RPMI8226 (cell line): ENCODE results near the gene PTGDR.

Source experiments
- DNase-seq: peaks from one replicate; pipeline ENCODE4 v3.0.0-alpha.2; 2015

The PTGDR gene

DNA sequence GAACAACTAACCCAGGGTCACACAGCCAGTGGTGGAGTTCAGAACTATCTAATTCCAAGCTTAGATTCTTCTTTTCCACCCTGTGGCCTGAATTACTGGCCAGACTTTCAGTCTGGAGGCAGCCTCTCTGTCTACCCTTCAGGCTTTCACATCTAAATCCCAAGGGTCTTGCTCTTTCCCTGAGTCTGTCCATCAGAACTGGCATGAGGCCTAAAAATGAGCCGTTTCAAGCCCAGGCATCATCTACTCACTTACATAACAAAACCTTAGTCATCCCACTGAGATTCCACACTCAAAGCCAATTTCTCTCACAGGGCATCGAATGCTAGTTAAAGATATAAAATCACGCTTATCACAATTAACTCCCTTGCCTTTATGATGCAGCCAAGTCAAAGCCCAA is 1.3 kb upstream of the PTGDR start:
- DNase-seq, result no peak

DNA sequence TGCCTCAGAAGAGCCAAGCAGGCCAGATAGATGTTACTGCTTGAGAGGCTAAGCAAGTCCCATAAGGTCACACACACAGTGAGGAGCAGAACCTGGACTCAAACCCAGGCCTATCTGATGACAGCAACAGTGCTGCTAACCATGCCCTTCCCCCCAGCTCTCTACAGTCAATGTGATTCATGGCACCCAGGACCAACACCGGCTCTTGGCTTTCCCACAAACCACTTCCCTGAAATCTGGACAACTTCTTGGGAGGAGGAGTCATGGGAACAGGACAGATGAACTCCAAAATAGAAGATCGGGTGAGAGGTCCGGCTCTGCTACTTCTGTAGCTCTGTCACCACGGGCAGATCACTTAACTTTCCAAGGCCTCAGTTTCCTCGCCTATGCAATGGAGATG is 716 bp upstream of the PTGDR start:
- no peak for DNase-seq

DNA sequence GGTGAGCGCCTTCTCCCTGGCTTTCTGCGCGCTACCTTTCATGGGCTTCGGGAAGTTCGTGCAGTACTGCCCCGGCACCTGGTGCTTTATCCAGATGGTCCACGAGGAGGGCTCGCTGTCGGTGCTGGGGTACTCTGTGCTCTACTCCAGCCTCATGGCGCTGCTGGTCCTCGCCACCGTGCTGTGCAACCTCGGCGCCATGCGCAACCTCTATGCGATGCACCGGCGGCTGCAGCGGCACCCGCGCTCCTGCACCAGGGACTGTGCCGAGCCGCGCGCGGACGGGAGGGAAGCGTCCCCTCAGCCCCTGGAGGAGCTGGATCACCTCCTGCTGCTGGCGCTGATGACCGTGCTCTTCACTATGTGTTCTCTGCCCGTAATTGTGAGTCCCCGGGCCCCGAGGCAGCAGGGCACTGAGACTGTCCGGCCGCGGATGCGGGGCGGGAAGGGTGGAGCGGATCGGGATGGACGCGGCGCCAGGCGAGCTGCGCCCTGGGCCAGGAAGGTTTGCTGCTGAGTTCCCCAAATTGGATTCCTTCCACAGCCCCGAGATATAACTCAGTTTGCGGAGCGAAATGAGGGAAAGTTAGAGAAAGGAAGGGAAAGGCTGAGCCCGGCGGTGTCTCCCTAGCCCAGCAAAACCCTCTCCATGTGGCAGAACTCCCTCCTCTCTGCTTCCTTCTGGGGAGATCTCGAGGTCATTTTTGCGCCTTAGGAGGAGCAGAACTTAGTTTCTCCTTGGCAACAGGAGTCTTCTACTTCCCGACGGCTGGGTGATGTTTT is 972 bp downstream of the PTGDR start:
- no peak for DNase-seq

DNA sequence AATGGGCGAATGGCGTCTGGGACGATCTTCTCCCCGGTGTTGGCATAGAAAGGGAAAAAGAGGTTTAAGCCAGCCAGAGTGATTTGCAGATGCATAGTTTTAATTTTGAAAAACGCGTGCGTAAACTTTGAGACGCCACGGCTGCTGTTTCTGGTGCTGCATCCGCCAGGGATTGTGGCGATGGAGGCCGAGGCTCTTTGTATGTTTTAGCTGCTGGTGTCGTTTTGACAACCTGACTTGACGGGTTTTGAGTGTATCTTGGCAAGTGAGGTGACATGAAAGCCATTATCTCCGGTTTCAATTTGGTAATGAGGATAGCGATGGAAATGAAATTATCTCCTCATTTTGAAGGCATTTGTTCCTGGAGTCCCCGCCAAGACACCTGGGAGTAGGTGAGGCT is 1.6 kb downstream of the PTGDR start:
- DNase-seq, result no peak

DNA sequence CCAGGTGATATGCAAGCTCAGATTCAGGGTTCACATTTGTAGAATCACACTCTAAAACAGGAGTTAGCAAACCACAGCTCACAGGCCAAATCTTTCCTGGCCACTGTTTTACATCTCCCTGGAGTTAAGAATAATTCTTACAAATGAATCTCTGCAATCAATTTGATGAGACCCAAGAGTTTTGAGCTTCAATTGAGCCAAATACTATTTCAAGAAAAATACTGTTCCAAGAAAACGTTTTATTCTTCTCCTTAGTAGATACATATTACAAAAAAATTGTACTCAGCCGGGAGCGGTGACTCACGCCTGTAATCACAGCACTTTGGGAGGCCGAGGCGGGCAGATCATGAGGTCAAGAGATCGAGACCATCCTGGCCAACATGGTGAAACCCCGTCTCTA is 2.5 kb downstream of the PTGDR start:
- no peak for DNase-seq

DNA sequence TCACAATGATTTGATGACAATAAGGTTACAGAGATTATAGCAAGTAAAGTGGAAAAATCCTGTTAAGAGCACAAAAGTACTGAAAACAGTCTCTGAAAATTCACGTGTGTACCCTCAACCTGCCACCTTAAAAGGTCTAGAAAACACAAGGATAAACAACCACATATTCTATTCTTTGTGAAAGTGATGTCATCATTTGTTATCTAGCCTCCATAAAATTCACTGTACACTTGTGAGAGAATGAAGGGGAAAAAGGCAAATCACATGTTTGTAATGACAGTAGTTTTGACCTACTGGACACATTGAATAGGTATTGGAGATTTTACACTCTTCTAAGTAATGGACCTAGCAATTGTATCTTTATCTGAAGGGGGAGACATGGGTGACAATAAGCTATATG is 4.0 kb downstream of the PTGDR start:
- DNase-seq, result no peak

DNA sequence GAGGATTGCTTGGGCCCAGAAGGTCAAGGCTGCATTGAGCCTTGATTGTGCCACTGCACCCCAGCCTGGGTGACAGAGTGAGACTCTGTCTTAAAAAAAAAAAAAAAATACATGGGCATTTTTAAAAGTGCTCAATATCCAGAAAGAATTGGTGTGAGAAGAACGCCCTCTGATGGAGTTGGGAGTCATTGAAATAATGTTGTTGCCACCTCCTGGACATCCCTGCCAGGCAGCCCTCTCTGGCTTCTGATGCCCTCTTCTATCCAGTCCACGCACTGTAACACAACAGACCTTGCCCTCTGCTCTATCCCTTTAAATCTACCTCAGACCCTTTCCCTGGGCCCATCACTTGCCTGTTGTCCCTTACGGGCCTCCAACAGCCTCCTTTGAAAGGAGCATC is 4.9 kb downstream of the PTGDR start:
- DNase-seq, result peak; percentile 3

DNA sequence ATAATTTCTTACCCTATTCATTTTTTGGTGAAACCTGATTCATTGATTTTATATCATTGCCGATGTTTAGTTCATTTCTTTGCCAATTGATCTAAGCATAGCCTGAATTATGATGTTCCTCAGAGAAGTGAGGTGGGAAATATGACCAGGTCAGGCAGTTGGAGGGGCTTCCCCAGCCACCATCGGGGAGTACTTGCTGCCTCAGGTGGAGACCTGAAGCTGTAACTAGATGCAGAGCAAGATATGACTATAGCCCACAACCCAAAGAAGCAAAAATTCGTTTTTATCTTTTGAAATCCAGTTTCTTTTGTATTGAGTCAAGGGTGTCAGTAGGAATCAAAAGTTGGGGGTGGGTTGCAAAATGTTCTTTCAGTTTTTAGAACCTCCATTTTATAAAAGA is 7.9 kb downstream of the PTGDR start:
- DNase-seq, result no peak

DNA sequence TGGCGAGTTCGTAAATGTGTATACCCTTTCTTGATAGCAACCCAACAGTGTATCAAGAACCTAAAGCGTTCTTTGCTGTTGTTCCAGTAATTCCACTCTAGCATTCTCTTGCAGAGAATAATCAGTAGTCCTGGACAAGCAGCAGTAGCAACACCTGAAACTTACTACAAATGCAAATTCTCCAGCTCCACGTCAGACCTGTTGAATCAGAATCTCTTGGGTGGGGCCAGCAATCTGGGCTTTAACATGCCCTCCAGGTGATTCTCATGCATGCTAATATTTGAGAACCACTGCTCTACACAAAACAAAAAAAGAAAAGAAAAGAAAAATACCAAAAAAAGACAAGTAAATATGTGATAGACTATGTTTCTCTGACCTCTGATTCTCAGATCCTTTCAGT is 10.1 kb downstream of the PTGDR start:
- no peak for DNase-seq

DNA sequence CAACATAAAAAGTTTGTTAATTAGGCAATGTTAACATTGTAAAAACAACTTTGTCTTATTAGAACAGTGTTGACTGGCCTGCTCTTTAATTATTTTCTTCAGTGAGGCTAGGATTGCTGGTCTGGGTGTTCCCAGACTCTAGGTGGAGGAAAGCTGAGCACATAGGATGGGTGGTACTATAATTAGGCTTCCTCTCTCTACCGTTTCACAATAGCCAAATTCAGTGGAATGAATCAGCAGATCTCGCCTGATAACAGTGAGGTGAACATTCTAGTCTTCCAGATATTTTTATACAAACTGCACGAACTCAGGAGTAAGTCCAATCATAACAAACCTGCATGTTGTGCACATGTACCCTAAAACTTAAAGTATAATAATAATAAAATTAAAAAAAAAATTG is 11.9 kb downstream of the PTGDR start:
- no peak for DNase-seq

DNA sequence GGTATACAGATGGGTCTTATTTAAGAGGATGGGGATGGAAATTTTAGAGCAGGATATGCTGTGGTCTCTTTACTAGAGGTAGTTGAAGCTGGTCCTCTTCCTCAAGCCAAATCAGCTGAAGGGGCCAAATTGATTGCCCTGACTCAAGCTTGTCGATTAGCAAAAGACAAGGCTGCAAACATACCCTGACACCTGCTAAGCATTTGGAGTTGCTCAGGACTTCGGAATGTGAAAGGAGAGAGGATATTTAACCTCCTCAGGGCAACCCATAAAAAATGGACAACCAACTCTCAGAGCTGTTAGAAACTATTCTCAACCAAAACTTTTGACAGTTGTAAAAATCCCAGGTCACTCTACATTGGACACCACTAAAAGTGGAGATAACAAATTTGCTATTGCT is 15.6 kb downstream of the PTGDR start:
- DNase-seq, result no peak

DNA sequence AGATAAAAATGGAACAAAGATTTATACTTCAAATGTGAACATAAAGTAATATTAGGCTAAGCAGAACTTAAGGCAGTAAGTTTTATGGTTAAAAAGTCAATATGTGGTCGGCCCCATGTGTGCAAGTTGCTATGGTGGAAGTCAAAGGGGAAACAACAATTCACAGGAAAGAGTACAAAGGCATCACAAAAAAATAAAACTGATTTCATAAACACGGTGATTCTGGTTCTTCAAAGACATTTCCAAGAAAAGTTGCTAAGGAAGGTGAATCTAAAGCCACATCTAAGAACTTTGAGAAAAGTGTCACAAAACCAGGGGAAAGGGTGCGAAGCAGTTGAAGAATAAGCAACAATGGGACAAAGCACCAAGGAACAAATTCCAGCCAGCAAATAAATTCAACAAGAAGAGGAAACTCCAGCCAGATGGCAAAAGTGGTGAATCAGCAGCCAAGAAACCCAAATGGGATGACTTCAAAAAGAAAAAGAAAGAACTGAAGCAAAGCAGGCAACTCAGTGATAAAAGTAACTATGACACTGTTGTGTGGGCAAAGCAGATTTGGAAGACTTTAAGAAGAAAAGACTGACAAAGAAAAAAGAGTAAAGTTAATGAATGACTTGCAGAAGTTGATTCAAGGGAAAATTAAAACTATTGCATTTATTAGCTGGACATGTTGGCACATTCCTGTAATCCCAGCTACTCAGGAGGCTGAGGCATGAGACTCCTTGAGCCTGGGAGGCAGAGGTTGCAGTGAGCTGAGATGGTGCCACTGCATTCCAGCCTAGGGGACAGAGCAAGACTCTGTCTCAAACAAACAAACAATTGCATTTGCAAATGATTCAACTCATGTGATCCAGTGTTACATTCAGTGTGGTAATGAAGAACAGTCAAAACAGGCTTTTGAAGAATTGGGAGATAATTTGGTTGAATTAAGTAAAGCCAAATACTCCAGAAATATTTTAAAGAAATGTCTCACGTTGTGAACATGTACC is 19.5 kb downstream of the PTGDR start:
- no peak for DNase-seq

DNA sequence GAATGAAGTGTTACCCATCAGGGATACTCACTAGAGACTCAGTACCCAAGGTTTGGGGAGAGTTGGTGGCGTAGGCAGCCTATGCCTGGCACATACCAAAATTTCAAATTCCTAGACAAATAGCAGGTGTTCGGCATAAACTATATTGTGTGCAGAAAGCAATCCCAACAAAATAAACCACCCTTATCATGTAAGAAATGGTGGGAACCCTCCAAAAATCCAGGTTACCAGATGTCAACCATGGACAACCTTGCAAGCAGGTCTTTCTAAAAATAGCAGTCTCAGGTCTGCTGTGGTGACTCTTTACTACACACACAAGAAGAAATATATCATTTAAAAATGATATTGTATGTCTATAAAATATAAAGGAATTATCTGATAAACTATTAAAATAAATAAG is 28.9 kb downstream of the PTGDR start:
- DNase-seq, result no peak

DNA sequence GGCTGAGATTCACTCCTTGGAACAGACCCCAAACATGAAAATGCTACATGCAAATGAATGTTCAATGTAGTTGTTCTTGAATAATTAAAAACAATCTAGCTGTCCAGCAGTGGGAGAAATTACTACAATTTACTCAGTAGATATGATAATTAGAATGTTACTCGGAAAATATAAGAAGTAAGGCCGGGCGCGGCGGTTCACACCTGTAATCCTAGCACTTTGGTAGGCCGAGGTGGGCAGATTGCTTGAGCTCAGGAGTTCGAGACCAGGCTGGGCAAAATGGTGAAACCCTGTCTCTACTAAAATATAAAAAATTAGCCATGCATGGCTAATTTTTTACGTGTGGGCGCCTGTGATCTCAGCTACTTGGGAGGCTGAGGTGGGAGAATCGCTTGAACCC is 31.3 kb downstream of the PTGDR start:
- DNase-seq, result no peak

DNA sequence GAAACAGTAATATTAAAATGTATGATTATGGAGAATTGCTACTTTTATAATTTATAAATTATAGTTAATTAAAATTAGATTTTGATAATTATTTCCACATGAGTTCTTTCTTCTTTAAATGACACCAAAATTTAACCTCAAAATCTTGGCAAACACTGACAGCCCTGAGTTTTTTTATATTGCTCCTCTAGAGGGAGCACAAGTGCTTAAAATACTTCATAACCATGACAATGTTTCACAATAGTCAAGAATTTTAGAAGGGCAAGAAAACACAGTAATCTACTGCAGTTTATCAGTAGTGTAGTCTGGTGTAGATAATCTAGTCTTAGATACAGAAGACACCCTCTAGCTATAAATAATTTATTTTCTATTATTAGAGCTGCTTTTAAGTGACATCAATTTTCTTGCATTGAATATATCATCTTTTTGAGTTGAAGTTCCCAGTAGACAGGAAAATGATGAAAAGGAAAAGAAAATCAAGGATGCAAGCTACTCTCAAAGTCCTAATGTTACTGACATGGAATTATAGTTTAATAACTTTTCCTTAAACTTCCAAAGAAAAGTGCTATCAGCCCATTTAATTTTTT is 32.3 kb downstream of the PTGDR start:
- peak; percentile 27 for DNase-seq

DNA sequence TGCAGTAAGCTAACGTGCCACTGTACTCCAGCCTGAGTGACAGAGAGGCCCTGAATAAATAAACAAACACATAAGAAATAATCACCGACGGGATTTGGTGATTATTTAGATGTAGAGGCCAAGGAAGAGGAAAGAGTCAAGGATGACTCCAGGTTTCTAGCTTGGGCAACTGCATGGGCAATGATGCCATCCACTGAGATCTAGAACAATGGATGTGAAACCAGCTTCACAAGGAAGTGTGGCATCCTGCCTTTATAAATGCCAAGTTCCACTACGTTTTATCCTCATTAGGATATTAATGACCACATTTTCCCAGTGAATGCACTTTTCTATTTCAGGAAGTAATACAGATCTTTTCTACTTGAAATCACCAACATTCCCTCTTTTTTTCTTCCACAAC is 35.7 kb downstream of the PTGDR start:
- DNase-seq, result no peak

DNA sequence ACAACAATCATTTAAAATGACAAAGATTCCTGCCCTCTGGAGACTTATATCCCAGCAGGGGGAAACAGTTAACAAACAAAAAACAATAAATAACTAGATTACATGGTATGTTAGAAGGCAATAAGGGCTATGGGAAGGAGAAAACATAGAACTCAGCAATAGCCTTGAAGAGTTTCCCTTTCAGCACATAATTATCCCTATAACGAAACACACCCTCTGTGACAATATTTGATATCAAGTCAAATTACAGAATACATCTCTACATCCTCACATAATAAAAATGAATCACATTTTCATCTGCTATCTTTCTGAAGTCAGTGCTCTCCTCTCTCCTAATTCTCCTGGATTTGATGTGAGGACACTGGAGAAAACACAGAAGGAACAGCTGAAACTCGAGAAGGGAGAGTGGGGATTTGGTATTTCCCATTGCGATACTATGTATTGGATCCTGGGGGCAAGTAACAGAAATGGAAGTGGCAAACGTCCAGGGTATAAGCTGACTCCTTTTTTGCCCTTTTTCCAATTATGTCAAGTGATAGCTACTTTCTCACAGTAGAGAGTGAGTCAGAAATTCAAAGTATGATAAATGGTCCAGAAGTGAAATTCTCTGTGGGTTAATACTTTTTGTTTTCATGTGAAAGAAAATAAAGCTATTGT is 36.9 kb downstream of the PTGDR start:
- DNase-seq, result no peak

DNA sequence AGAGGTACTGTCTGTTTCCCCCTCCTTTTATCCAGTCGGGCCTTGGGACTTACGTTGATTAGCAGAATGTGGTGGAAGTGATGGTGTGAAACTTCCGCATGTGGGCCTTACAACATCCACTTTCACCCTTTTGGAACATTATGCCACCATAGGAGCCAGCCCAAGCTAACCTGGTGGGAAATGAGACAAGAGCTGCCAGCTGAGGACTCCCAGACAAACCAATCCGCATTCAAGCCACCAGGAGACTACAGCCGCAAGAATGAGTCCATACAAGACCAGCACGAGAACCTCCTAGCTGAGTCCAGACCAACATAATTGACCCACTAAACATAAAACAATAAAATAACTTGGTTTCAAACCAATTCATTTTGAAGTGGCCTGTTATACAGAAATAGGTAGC is 37.5 kb downstream of the PTGDR start:
- DNase-seq, result no peak

DNA sequence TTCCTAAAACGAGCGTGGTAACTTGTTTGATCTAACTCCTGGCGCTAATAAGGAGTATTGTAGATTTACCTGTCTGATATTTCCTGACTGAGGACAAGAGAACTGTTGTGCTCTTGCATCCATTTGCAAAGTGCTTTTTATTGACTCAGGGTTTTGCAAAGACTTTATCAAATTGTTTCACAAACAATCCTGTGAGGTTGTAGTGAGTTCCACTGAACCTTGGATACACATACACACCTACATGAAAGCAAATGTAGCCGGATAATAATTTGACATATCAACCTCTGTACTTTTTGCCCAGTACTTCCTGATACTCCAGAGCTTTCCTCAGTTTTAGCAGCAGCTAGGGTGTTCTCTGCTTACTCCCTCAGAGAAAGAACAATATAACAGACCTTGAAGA is 39.9 kb downstream of the PTGDR start:
- no peak for DNase-seq

DNA sequence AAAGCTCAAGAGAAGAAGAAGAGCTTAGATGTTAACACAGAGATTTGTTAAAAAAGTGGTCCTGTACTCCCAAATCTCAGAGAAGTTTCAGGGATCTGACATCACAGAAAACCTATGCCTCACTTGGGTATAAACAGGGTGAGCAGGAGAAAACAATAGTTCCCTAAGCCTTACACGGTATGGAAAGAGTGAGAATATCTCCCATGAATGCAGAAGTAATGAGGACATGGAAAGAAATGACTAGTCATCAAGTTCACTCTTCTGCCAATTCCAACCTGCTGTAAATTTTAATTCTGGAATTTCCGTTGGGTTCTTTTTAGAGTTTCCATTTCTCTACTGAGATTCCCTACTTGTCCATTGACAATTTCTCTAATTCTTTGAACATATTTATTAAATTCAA is 40.4 kb downstream of the PTGDR start:
- no peak for DNase-seq

DNA sequence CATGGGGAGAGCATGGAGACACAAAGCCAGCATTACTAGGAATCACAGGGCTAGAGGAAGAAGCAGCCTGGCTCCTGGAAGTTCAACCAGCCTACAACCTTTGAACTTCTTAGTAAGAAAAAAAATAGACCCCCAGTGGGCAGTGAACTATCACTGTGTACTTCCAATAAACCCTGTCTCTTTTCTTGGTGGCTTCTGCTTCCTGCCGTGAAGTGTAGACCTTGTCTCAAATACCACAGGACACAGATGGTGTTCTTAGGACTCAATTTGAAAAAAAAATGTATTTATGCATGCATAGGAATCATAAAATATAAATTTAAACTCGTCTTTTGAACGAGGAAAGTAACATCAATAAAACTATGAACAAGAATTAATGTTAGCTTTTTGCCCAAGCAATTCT is 43.0 kb downstream of the PTGDR start:
- no peak for DNase-seq

DNA sequence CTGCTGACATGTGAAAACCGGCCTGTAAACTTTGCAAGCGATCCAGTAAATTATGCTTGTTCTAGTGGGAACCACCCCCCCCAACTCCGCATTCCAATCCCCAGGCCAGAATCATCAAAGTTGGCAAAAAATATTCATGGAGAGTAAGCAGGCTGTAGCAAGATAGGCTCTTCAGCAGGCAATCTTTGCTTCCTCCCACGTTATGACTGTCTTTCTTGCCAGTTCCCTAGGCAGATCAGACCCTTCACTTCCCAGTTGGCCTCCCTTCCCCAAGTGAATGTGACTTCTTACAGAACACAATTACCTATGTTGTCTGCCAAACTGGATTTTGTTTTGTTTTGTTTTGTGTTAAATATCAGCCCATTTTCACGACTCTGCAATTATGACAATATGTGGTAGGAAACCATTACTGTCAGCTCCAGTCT is 45.4 kb downstream of the PTGDR start:
- no peak for DNase-seq

DNA sequence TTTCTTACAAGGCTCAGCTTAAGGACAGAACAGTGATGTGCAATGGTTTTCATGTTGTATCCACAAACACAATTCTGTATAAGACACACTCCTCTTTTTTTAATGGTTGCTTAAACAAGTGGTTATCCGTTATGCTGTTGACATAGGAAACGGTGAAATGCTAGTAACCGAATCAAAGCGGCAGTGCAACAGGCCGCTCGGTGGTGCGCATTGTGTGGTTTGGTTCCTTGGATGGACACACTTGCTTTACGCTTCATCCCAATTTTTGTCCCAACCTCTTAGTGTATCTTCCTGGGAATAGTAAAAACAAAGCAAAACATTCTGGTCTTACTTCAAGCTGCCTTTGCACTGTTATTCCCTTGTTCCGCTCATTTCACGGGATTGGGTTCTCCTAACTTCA is 46.0 kb downstream of the PTGDR start:
- DNase-seq, result no peak
